NCI-H1092 treated with DMSO at 0.1 percent for 48 hours (cell line): ENCODE data around the gene SUV39H2.
A peak's percentile ranks its signal among the peaks of the same experiment; 100 is the strongest.
"Not testable (repeated sequence)": the region's sequence is repeated elsewhere in the genome, so short reads cannot be mapped to it uniquely, and the experiment has no call there.

Source experiments
- DNase-seq: peaks from one replicate; lab custom pipeline; 2025; lab: John Stamatoyannopoulos, UW

Gene SUV39H2, protein sequence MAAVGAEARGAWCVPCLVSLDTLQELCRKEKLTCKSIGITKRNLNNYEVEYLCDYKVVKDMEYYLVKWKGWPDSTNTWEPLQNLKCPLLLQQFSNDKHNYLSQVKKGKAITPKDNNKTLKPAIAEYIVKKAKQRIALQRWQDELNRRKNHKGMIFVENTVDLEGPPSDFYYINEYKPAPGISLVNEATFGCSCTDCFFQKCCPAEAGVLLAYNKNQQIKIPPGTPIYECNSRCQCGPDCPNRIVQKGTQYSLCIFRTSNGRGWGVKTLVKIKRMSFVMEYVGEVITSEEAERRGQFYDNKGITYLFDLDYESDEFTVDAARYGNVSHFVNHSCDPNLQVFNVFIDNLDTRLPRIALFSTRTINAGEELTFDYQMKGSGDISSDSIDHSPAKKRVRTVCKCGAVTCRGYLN

DNA sequence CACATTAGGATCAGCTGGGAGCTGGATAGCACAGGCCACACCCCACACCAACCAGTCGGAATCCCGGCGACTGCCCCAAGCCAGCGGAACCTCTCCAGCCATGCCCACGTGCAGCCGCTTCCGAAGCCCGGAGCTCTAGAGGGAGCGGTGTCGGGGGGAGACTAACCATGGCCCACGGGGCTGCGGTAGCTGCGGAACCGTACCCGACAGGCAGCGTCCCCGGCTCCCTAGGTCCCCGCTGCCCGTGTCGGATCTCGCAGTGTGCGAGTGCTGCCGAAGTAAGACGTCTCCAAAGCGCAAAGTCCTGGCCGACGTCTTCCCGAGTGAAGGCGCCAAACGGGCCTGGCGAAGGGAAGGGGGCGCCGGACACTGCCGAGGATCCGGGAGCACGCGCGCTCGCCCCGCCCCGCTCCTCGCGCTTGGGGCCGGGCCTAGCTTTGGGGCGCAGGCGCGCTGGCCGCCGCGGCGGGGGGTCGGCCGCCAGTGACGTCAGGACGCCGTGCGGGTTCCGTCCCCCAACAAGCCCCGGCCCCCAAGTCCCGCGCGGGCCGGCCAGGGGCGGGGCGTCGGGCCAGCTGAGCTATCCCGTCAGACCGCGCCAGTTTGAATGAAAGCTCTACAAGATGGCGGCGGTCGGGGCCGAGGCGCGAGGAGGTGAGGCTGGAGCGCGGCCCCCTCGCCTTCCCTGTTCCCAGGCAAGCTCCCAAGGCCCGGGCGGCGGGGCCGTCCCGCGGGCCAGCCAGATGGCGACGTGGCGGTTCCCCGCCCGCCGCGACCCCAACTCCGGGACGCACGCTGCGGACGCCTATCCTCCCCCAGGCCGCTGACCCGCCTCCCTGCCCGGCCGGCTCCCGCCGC, at the start of gene SUV39H2:
TSS of gene SUV39H2 (plus strand) at position 601 of the 858 bp plus-strand sequence. CDS start at position 624, 23 bp downstream.
- peak; percentile 85 for DNase-seq

DNA sequence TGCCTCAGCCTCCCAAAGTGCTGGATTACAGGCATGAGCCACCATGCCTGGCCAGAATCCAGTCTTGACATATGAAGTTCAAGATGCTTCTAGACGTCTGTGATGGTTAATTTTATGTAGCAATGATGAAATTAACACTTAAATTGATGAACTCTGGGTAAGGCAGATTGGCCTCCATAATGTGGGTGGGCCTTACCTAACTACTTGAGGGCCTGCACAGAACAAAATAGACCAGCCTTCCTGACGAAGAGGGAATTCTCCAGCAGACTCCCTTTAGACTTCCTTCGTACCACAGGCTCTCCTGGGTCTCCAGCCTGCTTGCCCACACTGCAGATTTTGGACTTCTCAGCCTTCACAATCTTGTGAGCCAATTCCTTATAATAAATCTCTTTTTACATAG, 45.6 kb upstream of the SUV39H2 start:
- no peak for DNase-seq

DNA sequence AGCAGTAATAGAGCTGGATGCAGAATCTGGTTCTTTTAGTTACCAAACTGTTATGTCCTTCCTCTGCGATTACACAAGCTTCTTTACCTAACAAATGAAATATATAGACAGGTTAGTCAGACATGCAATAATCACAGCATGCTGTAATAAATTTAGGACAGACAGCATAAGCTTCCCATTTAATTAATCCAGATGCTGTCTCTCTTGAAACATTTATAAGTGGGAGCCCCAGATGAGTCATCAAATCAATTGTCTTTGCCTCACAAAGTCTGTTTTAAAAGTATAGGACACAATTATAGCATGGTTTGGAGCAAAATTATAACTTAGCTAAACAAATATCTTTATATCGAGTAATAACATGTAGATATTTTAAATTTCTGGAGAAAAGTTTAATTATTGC, 42.5 kb upstream of the SUV39H2 start:
- DNase-seq, result no peak

DNA sequence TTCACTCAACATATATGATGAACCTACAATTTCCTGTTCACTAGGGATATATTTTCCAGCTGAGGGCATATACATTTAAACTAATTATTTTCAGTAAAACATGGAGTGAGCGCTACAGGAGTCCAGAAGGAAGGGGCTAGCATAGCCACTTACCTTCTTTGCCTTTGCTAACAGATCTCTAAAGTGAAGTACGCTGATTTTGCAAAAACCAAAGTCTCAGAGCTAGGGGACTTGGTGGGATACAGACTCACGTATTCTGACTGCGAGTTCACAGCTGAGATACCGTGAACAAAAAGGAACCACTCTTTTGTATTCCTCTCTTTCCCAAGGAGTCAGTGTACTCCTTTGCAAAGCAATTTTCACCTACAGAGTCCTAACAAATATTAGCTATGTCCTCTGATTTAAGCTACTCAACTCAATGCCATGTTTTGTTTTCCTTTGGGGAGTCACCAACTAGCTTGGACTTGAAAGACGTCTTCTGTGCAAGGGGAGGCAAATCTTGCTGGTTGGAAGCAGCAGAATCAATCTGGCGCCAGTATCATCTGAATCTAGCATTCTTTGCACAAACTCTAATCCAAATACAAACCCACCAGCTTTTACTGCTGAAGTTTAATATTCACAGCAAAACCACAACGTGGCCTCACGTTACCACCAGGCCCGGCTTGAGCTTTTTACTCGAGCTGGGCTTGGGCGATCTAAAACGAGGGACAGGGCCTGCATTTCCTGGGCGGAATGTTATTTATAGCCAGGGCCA, 41.5 kb upstream of the SUV39H2 start:
- DNase-seq, result no peak

DNA sequence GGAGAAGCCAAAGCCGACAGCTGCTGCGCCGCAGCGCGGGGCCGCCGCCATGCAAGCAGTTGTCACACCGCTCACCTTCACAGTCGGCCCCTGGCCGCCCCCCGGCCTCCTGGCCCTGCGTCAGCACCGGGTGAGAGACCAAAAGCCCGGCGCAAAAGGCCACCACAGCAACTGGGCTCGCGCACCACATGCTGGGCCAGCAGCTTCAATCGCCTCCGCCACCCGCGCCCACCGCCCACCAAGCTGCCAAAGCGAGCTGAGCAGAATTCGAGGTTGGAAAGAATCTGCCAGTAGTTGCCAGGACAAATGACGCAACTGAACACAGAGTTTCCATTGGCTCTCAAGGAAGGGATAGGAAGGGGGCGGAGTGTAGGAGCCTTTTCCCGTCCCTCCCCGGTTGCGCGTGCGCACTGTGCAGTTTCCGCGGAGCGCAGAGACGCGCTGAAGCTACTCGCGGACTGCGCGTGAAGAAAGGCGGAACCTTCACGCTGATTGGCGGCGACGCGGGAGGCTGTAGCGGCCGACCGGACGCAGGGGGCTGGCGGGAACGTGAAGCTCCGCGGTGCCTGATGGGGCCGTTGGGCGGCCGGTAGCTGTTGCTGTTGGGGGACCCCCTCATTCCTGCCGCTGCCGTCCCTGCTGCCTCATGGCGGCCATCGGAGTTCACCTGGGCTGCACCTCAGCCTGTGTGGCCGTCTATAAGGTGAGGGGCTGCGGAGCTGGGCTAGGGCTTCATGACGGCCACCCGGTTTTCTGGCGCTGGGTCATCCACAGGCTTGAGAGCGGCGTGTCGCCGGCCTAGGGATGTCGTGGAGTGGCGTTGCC, 40.7 kb upstream of the SUV39H2 start, which contains the start of the genes CDNF, HSPA14 and MSANTD7:
TSS of gene CDNF (minus strand) at position 281 of the 825 bp plus-strand sequence. CDS start at position 190, 91 bp downstream.
TSS of gene HSPA14 (plus strand) at position 550 of the 825 bp plus-strand sequence. CDS start at position 647, 97 bp downstream.
TSS of gene MSANTD7 (plus strand) at position 550 of the 825 bp plus-strand sequence. CDS start 3,979 bp downstream, outside the sequence.
- DNase-seq, result peak; percentile 97

DNA sequence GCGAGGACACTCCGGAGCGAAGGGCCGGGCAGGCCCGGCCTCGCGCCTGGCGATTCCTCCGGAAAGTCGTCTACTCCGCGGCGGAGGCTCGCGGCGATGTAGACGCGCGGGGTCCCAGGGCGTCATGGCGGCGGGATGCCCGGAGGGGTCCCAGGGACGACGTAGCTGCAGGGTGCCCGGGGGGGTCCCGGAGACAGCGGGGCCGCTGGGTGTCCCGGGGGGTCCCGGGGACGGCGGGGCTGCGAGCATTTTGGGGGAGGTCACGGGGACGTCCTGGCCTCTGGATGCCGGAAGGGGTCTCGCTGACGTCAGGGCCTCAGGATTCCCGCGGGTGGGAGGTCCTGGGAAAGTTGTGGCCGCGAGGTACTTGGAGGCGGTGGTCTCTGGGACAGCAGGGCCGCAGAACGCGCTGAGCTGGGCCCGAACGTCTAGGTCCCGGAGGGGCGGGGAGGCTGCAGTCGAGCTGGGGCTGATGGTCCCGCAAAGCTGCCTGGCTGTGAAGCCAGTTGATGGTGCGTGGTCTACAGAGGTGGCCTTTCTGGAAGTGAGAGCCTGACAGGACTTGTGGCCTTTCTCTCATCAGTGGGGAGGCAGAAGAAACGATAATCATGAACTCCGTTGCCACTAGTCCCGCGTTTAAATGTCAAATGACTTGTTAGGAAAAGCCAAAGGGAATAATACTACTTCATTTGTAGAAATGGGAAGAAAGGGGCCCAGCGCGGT, 39.9 kb upstream of the SUV39H2 start:
- no peak for DNase-seq

DNA sequence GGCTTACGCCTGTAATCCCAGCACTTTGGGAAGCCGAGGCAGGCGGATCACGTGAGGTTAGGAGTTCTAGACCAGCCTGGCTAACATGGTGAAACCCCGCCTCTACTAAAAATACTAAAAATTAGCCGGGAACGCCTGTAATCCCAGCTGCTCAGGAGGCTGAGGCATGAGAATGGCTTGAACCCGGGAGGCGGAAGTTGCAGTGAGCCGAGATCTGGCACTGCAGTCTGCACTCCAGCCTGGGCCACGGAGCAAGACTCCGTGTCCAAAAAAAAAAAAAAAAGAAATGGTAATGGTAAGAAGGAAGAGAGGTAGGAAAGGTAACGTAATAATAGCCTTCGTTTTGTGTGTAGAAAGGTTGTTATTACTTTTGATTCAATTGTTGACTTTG, 39.4 kb upstream of the SUV39H2 start:
- DNase-seq, result no peak

DNA sequence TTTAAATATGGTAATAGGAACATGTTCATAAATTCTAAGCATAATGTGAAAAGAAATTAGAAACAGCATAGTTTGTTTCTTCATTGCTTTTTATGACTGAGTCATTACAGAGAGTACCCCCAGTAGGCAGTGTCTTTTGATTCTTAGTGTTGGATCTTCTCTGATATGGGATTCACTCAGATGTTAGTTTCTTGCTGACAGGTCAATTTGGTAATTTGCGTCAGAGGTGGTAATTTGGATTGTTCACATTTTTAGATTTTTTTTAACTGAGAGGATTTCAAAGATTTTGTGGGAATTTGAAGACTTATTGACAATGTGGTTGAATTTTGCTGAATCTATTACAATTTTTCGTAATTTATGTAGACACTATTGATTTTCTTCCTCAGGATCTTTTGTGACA, 38.5 kb upstream of the SUV39H2 start:
- no peak for DNase-seq

DNA sequence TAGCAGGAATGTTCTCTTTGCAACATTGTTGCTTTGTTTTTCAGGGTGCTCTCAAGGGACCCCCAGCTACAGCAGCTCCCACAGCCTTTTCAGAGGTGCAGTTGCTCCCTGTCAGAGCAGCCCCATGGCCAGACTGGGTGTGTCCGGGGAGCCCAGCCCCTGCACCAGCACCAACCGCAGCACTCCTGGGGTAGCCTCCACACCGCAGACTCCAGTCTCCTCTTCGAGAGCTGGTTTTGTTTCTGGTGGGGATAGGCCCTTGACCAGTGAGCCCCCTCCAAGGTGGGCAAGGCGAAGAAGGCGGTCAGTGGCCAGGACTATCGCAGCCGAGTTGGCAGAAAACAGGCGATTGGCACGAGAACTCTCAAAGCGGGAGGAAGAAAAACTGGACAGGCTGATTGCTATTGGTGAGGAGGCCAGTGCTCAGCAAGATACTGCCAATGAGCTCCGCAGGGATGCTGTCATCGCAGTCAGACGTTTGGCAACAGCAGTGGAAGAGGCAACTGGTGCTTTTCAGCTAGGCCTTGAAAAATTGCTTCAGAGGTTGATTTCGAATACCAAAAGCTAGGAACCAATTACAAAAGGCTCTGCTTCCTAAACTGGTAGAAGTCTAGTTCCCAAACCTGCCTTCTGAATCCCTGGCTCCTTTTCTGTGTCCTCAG, 35.2 kb upstream of the SUV39H2 start:
- DNase-seq, result no peak

DNA sequence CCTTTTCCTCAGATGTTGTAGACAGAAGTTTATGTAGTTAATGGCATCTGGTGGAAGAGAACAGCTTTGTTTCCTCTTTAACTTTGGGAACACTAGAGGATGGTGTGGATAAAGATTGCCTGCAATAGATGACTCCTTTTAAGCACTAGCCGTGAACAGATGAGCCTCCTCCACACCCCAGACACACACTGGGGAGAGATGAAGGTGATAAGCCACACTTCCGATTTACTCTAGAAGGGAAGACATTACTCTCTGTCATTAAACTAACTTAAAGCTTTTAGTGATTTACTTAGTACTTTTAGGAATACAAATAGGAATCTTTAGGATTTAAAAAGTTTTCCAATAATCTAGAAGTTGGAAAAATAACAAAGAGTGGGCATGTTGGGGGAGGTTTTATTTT, 33.7 kb upstream of the SUV39H2 start:
- no peak for DNase-seq

DNA sequence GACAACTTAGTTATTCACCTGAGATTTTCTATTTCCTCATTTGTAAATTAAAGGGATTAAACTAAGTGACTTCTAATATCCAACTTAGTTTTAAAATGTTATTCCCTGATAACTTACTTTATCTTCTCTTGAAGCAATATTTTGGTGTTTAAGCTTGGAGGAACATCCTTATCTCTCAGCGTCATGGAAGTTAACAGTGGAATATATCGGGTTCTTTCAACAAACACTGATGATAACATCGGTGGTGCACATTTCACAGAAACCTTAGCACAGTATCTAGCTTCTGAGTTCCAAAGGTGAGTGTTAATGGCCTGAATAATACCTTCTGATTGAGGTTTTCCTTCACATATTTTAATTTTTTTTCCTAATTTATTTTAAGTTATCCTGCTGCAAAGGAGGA, 26.4 kb upstream of the SUV39H2 start:
- DNase-seq, result no peak

DNA sequence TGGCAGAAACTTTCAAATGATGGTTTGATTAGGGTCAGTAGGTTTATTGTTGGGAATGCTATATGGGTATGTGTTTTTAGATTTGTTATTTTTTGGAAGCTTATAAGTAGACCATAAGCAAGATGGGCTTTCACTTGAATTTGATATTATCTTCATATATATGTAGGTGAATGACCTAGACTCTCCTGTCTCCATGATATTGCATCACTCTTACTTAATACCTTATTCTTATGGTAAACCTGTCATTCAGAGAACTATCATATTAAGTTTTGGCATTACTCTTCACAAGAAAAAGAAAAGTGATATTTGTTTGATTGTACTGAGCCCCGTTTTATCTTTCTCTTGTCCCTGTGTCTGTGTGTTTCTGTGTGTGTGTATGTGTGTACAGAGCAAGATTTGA, 23.2 kb upstream of the SUV39H2 start:
- DNase-seq, result no peak

DNA sequence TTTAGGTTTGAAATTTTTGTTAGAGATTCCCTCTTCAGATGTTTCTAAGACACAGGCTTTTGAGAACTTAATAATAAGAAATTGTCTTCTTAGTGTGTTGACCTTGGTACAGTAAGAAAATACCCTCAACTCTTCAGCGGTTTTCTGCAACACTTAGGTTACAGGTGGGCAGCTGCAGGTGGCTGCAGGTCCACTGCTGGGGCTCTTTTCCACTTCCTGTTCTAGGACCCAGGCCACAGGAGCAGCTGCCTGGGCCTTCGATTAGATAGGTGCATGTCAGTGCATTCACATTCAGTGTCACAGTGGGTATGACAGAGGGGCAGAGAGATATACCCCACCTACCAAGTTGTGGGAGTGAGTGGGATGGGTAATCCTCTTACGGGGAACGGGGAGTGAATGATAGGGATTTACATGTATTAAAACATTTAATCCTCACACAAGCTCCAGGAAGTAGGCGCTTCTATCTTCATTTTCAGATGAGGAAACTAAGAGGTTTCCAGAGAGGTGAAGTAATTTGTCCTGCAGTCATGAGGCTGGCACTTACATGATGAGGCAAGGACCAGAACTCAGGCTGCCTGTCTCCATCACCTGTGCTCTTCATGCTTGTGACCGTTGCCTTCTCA, 20.2 kb upstream of the SUV39H2 start:
- DNase-seq, result no peak

DNA sequence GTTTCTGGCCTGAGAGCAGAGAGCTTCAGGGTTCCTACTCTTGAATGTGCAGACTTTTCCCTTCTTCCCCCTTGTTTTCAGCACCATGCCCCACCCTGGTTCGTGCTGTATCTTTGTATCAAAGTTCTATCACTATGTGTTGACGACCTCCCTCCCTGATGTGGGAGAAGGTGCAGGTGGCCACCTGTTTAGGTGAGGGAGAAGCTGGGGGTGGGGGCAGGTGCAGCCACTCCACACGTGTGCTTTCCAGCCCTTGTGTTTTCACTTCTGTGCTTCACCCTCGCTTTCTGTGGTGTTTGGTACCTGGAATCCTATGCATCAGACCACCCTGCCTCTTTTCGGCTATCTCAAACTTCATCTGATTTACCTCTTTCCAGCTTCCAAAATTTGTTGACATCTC, 19.6 kb upstream of the SUV39H2 start:
- no peak for DNase-seq

DNA sequence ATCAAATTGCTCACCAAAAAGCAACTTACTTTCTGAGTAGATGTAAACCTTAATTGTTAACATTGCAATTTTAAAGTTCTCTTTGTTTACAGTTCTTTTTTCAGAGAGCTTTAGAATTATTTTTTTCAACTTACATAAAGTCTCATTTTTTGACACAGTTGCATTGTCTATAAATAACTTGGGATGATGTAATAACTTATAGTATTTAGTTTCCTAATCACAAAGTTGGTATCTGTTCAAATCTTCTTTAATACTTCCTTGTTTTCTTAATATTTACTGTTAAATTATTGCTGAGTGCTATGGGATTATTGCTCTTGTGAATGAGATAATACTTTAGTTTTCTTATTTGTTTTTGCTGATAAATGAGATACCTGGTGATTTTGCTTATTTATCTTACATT, 18.9 kb upstream of the SUV39H2 start:
- DNase-seq, result no peak

DNA sequence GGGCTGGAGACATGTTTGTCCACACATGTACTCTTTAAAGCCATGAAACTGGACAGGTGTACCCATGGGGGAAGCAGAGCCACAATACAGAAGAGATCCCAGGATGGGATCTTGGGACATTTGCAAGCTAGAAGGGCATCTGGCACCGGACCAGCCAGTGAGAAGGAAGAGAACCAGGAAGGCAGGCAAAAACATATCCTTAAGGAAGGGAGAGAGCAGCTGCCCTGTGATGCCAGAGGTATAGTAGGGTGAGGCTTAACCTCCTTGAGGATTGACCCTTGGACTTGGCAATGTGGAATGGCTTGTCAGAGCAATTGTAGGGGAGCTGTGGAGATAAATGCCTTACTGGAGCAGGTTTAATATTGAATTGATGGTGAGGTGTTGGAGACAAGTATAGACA, 17.9 kb upstream of the SUV39H2 start:
- no peak for DNase-seq

DNA sequence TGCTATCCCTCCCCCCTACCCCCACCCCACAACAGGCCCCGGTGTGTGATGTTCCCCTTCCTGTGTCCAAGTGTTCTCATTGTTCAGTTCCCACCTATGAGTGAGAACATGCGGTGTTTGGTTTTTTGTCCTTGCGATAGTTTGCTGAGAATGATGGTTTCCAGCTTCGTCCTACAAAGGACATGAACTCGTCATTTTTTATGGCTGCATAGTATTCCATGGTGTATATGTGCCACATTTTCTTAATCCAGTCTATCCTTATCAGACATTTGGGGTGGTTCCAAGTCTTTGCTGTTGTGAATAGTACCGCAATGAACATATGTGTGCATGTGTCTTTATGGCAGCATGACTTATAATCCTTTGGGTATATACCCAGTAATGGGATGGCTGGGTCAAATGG, 14.2 kb upstream of the SUV39H2 start:
- not testable (repeated sequence) for DNase-seq

DNA sequence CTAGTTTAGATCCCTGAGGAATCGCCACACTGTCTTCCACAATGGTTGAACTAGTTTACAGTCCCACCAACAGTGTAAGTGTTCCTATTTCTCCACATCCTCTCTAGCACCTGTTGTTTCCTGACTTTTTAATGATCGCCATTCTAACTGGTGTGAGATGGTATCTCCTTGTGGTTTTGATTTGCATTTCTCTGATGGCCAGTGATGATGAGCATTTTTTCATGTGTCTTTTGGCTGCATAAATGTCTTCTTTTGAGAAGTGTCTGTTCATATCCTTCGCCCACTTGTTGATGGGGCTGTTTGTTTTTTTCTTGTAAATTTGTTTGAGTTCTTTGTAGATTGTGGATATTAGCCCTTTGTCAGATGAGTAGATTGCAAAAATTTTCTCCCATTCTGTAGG, 13.8 kb upstream of the SUV39H2 start:
- DNase-seq, result not testable (repeated sequence)

DNA sequence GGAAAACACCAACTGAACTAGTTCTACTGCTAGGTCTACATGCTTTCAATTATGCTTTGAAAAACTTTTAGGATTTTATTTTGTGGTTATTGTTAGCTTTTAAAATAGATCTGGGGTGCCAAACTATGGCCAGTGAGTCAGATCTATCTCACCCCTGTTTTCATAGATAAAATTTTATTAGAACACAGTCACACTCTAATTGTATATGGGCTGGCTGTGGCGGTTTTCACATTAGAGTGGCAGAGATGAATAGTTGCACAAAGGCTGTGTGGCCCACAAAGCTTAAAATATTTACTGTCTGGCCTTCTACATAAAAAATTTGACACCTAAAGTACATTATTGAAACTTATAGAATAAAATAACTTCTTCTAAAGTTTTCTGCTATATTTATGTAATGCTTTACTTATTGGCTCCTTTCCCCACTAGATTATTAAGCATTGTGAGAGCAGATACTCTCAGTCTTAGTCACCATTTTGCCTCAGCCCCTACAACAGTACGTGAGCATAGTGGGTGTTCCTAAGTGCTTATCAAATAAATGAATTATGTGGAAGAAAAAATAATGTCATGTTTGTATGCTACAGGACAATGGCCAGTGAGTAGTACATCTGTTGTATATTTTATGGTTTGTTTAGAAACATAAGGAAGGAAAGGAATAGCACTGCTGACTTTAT, 5.4 kb upstream of the SUV39H2 start:
- DNase-seq, result no peak
